Measurements from ENCODE around the gene RASGRP4. TPM values are rescaled to one million over a fixed set of nuclear protein-coding genes. Genes with fewer than 3 reads are reported as not detected.

Gene RASGRP4
- total RNA-seq, 1 donor from 2014 or later = 1.5 TPM

Other genes starting within 250 kb of the RASGRP4 start
- 0.51 TPM for gene DPF1, start 202.0 kb downstream of the RASGRP4 start, total RNA-seq
- gene PPP1R14A, start 169.8 kb downstream of the RASGRP4 start, total RNA-seq = 23.9 TPM
- 17.3 TPM for gene SPINT2, start 161.6 kb downstream of the RASGRP4 start, total RNA-seq
- 2.0 TPM for gene C19orf33, start 122.0 kb downstream of the RASGRP4 start, total RNA-seq
- 27.6 TPM for gene YIF1B, start 110.3 kb downstream of the RASGRP4 start, total RNA-seq
- 14.1 TPM for gene KCNK6, start 106.4 kb downstream of the RASGRP4 start, total RNA-seq
- gene CATSPERG, start 90.4 kb downstream of the RASGRP4 start, total RNA-seq = 1.5 TPM
- 283 TPM for gene PSMD8, start 51.6 kb downstream of the RASGRP4 start, total RNA-seq
- 0.40 TPM for gene GGN, start 38.2 kb downstream of the RASGRP4 start, total RNA-seq
- gene SPRED3, start 37.5 kb downstream of the RASGRP4 start, total RNA-seq = 2.2 TPM
- 14.2 TPM for gene FAM98C, start 23.1 kb downstream of the RASGRP4 start, total RNA-seq
- gene RYR1, start 7.5 kb upstream of the RASGRP4 start, total RNA-seq = 1.3 TPM
- gene MAP4K1, start 191.7 kb upstream of the RASGRP4 start, total RNA-seq = 1.5 TPM
- gene EIF3K, start 193.0 kb upstream of the RASGRP4 start, total RNA-seq = 483 TPM
- 190 TPM for gene ACTN4, start 221.4 kb upstream of the RASGRP4 start, total RNA-seq

Measured in cardiac septum (tissue), 1 donor.